BLaER1 treated with 17β-estradiol and CSF1 and Interleukin-3, amounts not matched to agents 10 nM and 100 nM (cell line): ENCODE data around the gene SEPTIN1.

ENCODE experiments used
- H3K27ac ChIP-seq, 11 experiments: shearing (Covaris generic); formaldehyde crosslinking; 2 replicates each; pipeline ENCODE4 v1.8.1; 2022
- H3K27me3 ChIP-seq, 11 experiments: shearing (Covaris generic); formaldehyde crosslinking; 2 replicates each; pipeline ENCODE4 v1.8.1; 2022
- H3K36me3 ChIP-seq, 11 experiments: shearing (Covaris generic); formaldehyde crosslinking; 2 replicates each; pipeline ENCODE4 v1.8.1; 2022
- H3K4me1 ChIP-seq, 10 experiments: shearing (Covaris generic); formaldehyde crosslinking; 2 replicates each; pipeline ENCODE4 v1.8.1; 2022
- H3K4me2 ChIP-seq, 11 experiments: shearing (Covaris generic); formaldehyde crosslinking; 2 replicates each; pipeline ENCODE4 v1.8.1; 2022
- H3K4me3 ChIP-seq, 10 experiments: shearing (Covaris generic); formaldehyde crosslinking; 2 replicates each; pipeline ENCODE4 v1.8.1; 2022
- H3K9ac ChIP-seq, 11 experiments: shearing (Covaris generic); formaldehyde crosslinking; 2 replicates each; pipeline ENCODE4 v1.8.1; 2022
- H3K9me3 ChIP-seq, 11 experiments: shearing (Covaris generic); formaldehyde crosslinking; replicated peaks in 1 of 11; 2 replicates each; pipeline ENCODE4 v1.8.1; 2022
- H4K20me1 ChIP-seq, 11 experiments: shearing (Covaris generic); formaldehyde crosslinking; 2 replicates each; pipeline ENCODE4 v1.8.1; 2022
- Cebpa-rat ChIP-seq, 11 experiments: shearing (Covaris generic); IDR thresholded peaks; 2 replicates each; pipeline ENCODE4 v1.8.1; 2022

Gene SEPTIN1

DNA sequence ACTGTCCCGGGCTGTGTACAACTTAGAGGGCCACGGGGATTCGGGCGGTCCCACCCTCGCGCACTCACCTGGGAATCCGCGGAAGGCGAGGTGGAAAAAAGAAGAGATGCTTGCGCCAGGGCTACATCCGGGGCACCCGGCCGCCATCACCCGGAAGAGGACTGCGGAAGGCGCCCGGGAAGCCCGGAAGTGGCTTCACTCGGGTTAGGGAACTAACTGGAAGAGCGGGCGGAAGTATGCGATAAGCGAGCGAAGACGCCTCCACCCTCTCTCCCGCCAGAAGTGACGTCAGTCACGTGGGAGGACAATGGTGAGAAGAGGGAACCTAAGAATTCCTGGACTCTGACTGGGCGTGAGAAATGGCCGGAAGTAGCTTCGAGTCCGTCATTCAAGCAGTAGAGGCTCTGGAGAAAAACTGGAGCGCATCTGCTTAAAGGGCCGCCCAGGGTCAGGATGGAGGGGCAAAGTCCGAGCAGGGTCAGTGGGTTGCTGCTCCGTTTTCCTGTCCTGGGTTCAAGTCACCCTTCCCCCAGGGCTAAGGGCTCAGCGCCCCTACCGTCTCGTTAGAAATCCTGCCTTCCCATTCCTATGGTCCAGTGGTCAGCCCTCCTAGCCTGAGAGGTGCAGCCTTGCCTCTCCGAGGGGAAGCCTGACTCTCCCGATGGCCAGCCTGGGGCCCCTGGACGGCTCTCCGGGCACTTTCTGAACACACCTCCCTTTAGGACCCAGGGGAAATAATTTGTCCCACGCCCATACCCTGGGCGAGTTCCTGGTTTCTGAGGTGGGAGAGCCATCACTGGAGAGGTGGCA, 27.0 kb downstream of the SEPTIN1 start, which contains the start of gene CD2BP2:
TSS of gene CD2BP2 (minus strand) at position 165 of the 810 bp plus-strand sequence. CDS start 627 bp downstream, outside the sequence.
- no peak for TF ChIP-seq Cebpa-rat (IDR thresholded peaks at IDR 0.05)
- peaks cover 74 to 81% (median 77%) of the 10 kb centered on the region in 11 experiments for H3K36me3 ChIP-seq
- peak within 1 kb of the TSS; percentile 87 to 96 (median 93) for H3K9ac ChIP-seq
- H3K27me3 ChIP-seq: no peaks in the 10 kb centered on the region
- peak within 1 kb of the TSS; percentile 90 to 98 (median 95) for H3K4me2 ChIP-seq
- no peaks in the 10 kb centered on the region for H3K9me3 ChIP-seq
- peaks cover 39 to 66% (median 51%) of the 10 kb centered on the region in 10 experiments for H3K4me1 ChIP-seq
- H4K20me1 ChIP-seq: peaks cover 10 to 76% (median 38%) of the 10 kb centered on the region in 11 experiments; a peak in 19 of 22 replicates
- H3K27ac ChIP-seq: peak within 1 kb of the TSS; percentile 82 to 93 (median 91)
- H3K4me3 ChIP-seq: peak within 1 kb of the TSS; percentile 78 to 100 (median 98)

DNA sequence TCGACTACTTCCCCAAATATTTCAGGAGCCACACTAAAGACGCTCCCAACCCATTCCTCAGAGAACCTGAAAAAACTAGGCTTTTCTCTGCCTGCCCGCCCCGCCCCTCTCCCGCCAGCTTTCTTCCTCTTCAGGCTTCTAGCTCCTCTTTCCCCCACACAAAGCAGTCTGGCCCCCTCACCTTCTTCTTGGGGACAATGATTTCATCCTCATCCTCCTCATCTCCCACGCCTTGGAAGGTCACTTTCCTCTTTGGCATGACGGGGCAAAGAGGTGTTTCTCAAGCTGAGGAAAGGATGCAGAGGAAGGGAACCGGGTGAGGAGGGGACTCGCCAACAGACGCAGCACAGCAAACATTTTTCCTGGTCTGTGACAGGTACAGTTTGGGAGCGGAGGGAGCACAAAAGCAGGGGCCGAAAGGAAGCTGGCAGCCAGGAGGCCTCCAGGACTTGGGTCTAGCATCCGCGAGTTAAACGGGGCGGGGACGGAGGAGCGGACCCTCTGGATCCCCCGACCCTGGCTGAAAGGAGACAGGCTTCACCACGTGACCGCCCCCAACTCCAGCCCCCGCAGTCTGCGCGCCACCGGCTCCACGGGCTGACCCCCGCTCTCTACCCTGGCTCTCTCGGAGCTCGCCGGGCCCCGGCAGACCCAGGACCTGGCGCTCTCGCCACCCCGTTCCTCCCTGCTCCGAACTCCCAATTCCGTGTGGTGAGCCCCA, 27.8 kb downstream of the SEPTIN1 start:
- Histone ChIP-seq H3K9ac (peak overlapping the region; percentile 87 to 96 (median 93)), H3K27me3 (no peaks in the 10 kb centered on the region), H3K36me3 (peaks cover 68 to 80% (median 75%) of the 10 kb centered on the region in 11 experiments), H3K4me2 (peak overlapping the region; percentile 77 to 96 (median 93)), H3K4me3 (peak overlapping the region; percentile 78 to 100 (median 98)), H3K4me1 (peaks cover 46 to 73% (median 58%) of the 10 kb centered on the region in 10 experiments), H4K20me1 (peaks cover 8 to 74% (median 30%) of the 10 kb centered on the region in 11 experiments; a peak in 19 of 22 replicates), H3K9me3 (no peaks in the 10 kb centered on the region), H3K27ac (peak overlapping the region; percentile 56 to 93 (median 90))
- no peak for TF ChIP-seq Cebpa-rat (IDR thresholded peaks at IDR 0.05)

DNA sequence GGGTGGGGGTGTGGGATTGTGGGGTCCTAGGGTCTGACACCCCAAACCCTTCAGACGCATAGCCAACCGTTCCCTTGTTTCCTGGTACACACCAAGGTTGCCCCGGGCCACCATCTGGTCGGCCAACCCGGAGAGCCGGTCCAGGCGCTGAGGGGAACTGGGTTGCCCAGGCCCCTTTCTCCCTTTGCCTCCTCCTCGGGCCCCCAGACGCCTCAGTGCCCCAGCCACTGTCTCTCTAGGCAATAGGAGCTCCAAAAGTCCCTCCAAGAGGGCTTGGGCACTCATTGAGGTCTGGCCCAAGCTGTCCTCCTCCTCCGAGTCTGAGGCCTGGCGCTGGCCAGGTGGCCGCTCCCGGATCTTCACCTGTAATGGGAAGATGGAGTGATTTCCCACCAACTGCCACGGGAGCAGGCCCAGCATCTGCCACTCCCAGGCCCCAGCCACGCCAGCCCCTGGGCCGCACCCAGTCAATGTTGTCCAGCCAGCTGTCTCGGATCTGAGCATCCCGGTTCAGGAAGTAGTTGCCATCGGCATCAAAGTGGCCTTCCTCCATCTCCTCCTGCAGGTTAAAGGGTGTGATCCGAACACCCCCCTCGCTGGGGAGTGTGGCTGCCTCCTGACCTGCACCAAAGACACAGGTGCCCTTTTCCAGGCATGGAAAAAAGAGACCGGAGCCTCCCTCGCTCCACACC, 28.8 kb downstream of the SEPTIN1 start:
- Histone ChIP-seq H3K36me3 (peaks cover 59 to 71% (median 65%) of the 10 kb centered on the region in 11 experiments), H3K4me1 (peaks cover 53 to 81% (median 65%) of the 10 kb centered on the region in 10 experiments), H3K4me3 (peak overlapping the region; percentile 78 to 100 (median 98))

DNA sequence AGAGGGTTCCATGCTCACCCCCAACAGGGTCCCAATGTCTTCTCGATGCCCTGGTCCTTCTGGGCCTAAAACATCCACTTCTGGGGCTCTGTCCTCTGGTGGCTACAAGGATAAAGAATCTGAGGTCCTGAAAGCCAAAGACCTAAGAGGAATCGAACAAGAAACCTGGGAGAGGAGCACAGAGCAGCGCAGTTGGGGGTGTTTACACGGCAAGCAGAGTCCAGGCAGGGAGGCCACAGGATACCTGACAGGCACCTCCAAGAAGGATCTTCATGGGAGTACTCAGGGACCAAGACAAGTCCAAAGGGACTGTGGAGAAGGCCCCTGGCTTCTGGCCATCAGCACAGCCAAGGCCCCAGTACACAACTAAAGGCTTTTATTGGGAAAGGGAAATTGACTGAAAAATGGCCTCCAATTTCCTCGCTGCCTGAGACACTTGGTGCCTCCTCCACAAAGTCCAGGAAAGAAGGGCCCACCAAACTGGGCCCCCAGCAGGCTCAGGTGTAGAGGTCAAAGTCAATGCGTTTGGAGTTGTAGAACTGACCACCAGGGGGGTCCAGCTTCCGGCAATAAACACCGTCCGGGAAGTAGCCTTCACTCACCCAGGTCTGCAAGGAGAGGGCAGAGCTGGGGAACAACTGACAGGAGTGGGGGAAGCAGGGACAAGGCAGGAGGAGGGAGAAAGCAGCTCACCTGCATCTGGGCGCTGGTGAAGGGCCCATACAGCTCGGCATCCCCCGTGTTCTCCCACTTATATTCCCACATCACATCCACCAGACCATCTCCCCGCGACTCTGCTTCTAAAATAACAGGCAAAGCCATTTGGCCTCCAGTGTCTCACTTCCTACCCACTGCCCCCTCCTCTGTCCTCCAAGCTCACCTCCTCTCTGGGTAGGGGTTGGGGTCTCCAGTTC, 29.6 kb downstream of the SEPTIN1 start:
- Histone ChIP-seq H3K9ac (peak overlapping the region in 5 of 11 experiments; percentile 1 to 91 (median 87); a peak in 5 of 22 replicates), H3K4me3 (no peak overlapping the region), H3K27me3 (no peaks in the 10 kb centered on the region), H3K4me2 (peak overlapping the region in 3 of 11 experiments; percentile 78 to 93 (median 92); a peak in 1 of 22 replicates), H3K4me1 (peaks cover 49 to 77% (median 68%) of the 10 kb centered on the region in 10 experiments), H3K27ac (no peak overlapping the region), H3K36me3 (peaks cover 50 to 63% (median 56%) of the 10 kb centered on the region in 11 experiments), H3K9me3 (no peaks in the 10 kb centered on the region), H4K20me1 (peaks cover 2 to 55% (median 22%) of the 10 kb centered on the region in 11 experiments; a peak in 17 of 22 replicates)
- no peak for TF ChIP-seq Cebpa-rat (IDR thresholded peaks at IDR 0.05)

More for the DNA sequence above, 28.8 kb downstream of the SEPTIN1 start:
- H3K4me2 ChIP-seq: peak overlapping the region; percentile 77 to 96 (median 93)
- H3K9ac ChIP-seq: peak overlapping the region; percentile 87 to 96 (median 93)
- no peaks in the 10 kb centered on the region for H3K27me3 ChIP-seq
- peak overlapping the region in 8 of 11 experiments; percentile 82 to 93 (median 91); a peak in 10 of 22 replicates for H3K27ac ChIP-seq
- no peaks in the 10 kb centered on the region for H3K9me3 ChIP-seq
- no peak for TF ChIP-seq Cebpa-rat (IDR thresholded peaks at IDR 0.05)
- peaks cover 4 to 64% (median 24%) of the 10 kb centered on the region in 11 experiments; a peak in 17 of 22 replicates for H4K20me1 ChIP-seq

DNA sequence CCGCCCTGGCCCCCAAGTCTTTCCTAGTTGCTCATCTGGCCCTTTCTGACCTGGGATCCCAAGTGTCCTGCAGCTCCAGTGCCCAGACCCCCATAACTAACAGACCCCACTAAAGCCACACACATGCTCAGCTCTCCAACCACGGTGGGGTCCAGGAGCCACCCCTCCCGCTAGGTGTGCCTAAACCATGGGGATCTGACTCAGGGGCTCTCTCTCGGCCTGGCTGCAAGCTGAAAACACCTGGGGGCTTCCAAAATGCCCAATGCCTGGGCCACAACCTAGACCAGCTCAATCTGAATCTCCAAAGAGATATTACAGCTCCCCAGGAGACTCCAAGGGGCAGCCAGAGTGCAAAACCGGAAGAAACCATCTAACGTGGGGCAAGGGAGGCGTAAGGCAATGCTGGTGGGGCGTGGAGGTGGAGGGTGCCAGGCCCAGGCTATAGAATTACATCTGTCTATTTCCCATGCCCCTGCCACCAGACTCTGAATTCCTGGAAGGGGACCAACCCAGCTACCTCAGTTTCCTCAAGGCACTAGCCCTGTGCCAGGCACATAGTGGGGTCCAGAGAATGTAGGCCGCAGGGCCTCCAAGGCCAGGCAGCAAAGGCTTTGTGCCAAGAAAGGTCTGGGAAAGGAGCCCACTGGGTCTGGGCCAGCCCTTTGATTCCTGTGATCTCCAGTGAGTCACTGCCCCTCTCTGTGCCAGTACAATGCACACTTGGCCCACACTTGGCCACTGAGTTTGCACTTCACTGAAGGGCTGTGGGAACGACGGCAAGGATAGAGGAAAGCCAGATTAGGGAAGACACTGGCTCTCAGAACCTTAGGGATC, 30.6 kb downstream of the SEPTIN1 start:
- Histone ChIP-seq H3K27me3 (no peaks in the 10 kb centered on the region), H3K4me3 (no peak overlapping the region), H3K36me3 (peaks cover 41 to 53% (median 47%) of the 10 kb centered on the region in 11 experiments), H3K4me1 (peaks cover 40 to 82% (median 68%) of the 10 kb centered on the region in 10 experiments), H3K9ac (peak overlapping the region in 3 of 11 experiments; percentile 4 to 26 (median 18); a peak in 4 of 22 replicates), H3K9me3 (no peaks in the 10 kb centered on the region), H4K20me1 (peaks cover 0 to 51% (median 21%) of the 10 kb centered on the region in 11 experiments; a peak in 16 of 22 replicates), H3K4me2 (no peak overlapping the region; a peak in 1 of 22 replicates), H3K27ac (no peak overlapping the region)
- TF ChIP-seq Cebpa-rat (IDR thresholded peaks at IDR 0.05): no peak

DNA sequence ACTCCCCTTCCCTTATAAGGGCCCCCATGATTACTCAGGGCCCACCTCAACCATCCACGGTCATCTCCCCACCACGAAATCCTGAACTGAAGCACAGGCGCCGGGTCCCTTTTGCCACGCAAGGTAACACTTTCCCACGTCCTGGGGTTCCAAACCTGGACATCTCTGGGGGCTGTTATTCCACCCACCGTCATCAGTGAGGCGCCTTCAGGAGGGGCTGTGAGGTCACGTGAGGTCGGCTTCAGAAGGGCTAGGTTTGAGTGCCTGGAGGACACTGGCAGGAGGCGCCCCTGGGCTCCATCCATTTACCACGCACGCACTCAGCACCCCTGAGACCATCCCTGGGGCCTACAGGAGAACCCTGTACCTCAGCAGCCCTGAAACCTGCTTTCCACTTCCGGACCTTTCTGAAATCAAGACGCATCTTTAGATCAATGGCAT, 31.3 kb downstream of the SEPTIN1 start:
- Histone ChIP-seq H3K9me3 (no peaks in the 10 kb centered on the region), H3K27me3 (no peaks in the 10 kb centered on the region), H3K4me2 (peak overlapping the region in 10 of 11 experiments; percentile 3 to 82 (median 72); a peak in 14 of 22 replicates), H4K20me1 (peaks cover 0 to 51% (median 21%) of the 10 kb centered on the region in 11 experiments; a peak in 16 of 22 replicates), H3K4me3 (no peak overlapping the region), H3K36me3 (peaks cover 38 to 47% (median 41%) of the 10 kb centered on the region in 11 experiments), H3K4me1 (peaks cover 32 to 77% (median 62%) of the 10 kb centered on the region in 10 experiments), H3K27ac (peak overlapping the region in 8 of 11 experiments; percentile 3 to 68 (median 58); a peak in 10 of 22 replicates), H3K9ac (peak overlapping the region in 8 of 11 experiments; percentile 15 to 40 (median 28); a peak in 10 of 22 replicates)
- TF ChIP-seq Cebpa-rat (IDR thresholded peaks at IDR 0.05): no peak
